Activated B cell treated with CpG ODN at 0.5 μM for 24 hours (primary cell): ENCODE measurements around the gene RNF224. TPM values are rescaled to one million over a fixed set of nuclear protein-coding genes. Genes with fewer than 3 reads are reported as not detected.

Source experiments
- ATAC-seq: fragments of 200-7000 bp; cut with Tn5 transposase; one replicate; pipeline ENCODE4 v1.10.0; 2021; ENCODE audit warnings: low read depth, mild to moderate bottlenecking, moderate library complexity
- CTCF ChIA-PET: fragments of 350-600 bp; sonication (Branson Sonifier 250); formaldehyde crosslinking; loops from one replicate; lab custom pipeline; 2021; ENCODE audit warnings: antibody characterized with exemption; lab: Charles Lee
- POLR2A ChIA-PET: fragments of 350-600 bp; sonication (Branson Sonifier 250); formaldehyde crosslinking; loops from one replicate; lab custom pipeline; 2021; ENCODE audit warnings: antibody characterized with exemption; lab: Charles Lee
- DNase-seq: peaks from one replicate; pipeline ENCODE4 v3.0.0; 2022
- H3K27ac Mint-ChIP-seq: one replicate; pipeline ENCODE4 v1.8.0; 2020; ENCODE audit warnings: mixed read lengths
- H3K27me3 Mint-ChIP-seq: one replicate; pipeline ENCODE4 v1.8.0; 2021; ENCODE audit warnings: mixed read lengths
- H3K36me3 Mint-ChIP-seq: one replicate; pipeline ENCODE4 v1.8.0; 2021; ENCODE audit warnings: low read depth, mixed read lengths
- H3K4me1 Mint-ChIP-seq: one replicate; pipeline ENCODE4 v1.8.0; 2021; ENCODE audit warnings: mixed read lengths
- H3K4me3 Mint-ChIP-seq: one replicate; pipeline ENCODE4 v1.8.0; 2020; ENCODE audit warnings: mild to moderate bottlenecking, mixed read lengths
- H3K9me3 Mint-ChIP-seq: one replicate; pipeline ENCODE4 v1.8.0; 2020; ENCODE audit warnings: mixed read lengths
- CTCF ChIP-seq: fragments of 200-600 bp; IDR thresholded peaks from one replicate; pipeline ENCODE4 v1.8.0; 2022; ENCODE audit warnings: antibody characterized with exemption, mild to moderate bottlenecking
- intact Hi-C: fragments of 100-400 bp; cut with micrococcal nuclease; formaldehyde crosslinking; loops from one replicate; pipeline ENCODE4 v1.15.1; 2024
- total RNA-seq: library from RNA; stranded (reverse); gene quantifications from 2 replicates; pipeline ENCODE4 v1.2.3, GENCODE V29; 2022

The RNF224 gene
- total RNA-seq, 1 donor from 2014 or later, result not detected

GRCh38 chr9:137200311-137201204 lies 26.7 kb upstream of the RNF224 start, which contains the start of gene TPRN:
Gene TPRN, minus strand, starts transcription at chr9:137200741. Its CDS starts 30 bp downstream, at chr9:137200711.
- DNase-seq, result peak; percentile 92
- CTCF ChIA-PET, result interaction anchor here (0.9 to 2.6 kb wide), 3 partner anchors 12 to 49 kb away, joined by 3 to 10 read pairs (median 4); partner anchors contain the start of genes ANAPC2 and SSNA1
- Mint-ChIP-seq H3K36me3 (peaks cover 8% of the 10 kb centered on the region), H3K9me3 (no peaks in the 10 kb centered on the region), H3K27me3 (no peaks in the 10 kb centered on the region), H3K27ac (peak within 1 kb of the TSS; percentile 79), H3K4me1 (peaks cover 39% of the 10 kb centered on the region), H3K4me3 (peak within 1 kb of the TSS; percentile 83)
- intact Hi-C loops, result loop anchor here (1.0 to 2.0 kb wide), 7 partner anchors 12 to 82 kb away; partner anchors contain the start of genes ANAPC2, SSNA1 and TUBB4B
- no peak for TF ChIP-seq CTCF
- POLR2A ChIA-PET, result interaction anchor here (0.5 to 3.8 kb wide), 22 partner anchors 8 to 459 kb away, joined by 3 to 53 read pairs (median 4); partner anchors contain the start of genes ANAPC2, MAN1B1, RNF208 and SAPCD2
- ATAC-seq, result peak; percentile 95

GRCh38 chr9:137201205-137201868 lies 26.0 kb upstream of the RNF224 start:
- no peak for TF ChIP-seq CTCF
- ChIA-PET CTCF (interaction anchor here (0.9 to 2.6 kb wide), 3 partner anchors 13 to 50 kb away, joined by 3 to 10 read pairs (median 4); partner anchors contain the start of genes ANAPC2 and SSNA1), POLR2A (interaction anchor here (0.5 to 3.8 kb wide), 21 partner anchors 7 to 460 kb away, joined by 3 to 53 read pairs (median 4); partner anchors contain the start of genes ANAPC2, MAN1B1, RNF208 and SAPCD2)
- Mint-ChIP-seq H3K9me3 (no peaks in the 10 kb centered on the region), H3K4me3 (peak overlapping the region; percentile 83), H3K4me1 (peaks cover 47% of the 10 kb centered on the region), H3K27me3 (no peaks in the 10 kb centered on the region), H3K36me3 (peaks cover 8% of the 10 kb centered on the region), H3K27ac (peak overlapping the region; percentile 79)
- no peak for DNase-seq
- ATAC-seq, result no peak
- intact Hi-C loops, result loop anchor here (2.0 kb wide), 2 partner anchors 73 to 83 kb away; no protein-coding TSS in a partner anchor

- H3K27me3 Mint-ChIP-seq, result no peaks in the 10 kb centered on the region
- no peak overlapping the region for H3K27ac Mint-ChIP-seq
- intact Hi-C loops, result no loop called here
- no peak for DNase-seq
- H3K4me3 Mint-ChIP-seq, result no peak overlapping the region
- no peak for TF ChIP-seq CTCF
- H3K9me3 Mint-ChIP-seq, result no peaks in the 10 kb centered on the region
- H3K4me1 Mint-ChIP-seq, result peaks cover 60% of the 10 kb centered on the region
- no peak for ATAC-seq
- ChIA-PET CTCF (interaction anchor here (2.6 kb wide), 1 partner anchor 14 kb away, joined by 10 read pairs; the partner anchor contains the start of genes ANAPC2 and SSNA1), POLR2A (interaction anchor here (0.7 to 3.8 kb wide), 4 partner anchors 14 to 75 kb away, joined by 5 to 53 read pairs (median 28); partner anchors contain the start of genes ANAPC2, RNF208 and SSNA1)
- H3K36me3 Mint-ChIP-seq, result peaks cover 15% of the 10 kb centered on the region
Measured at GRCh38 chr9:137202966-137203365, 24.3 kb upstream of the RNF224 start.

- Mint-ChIP-seq H3K27ac (peak overlapping the region; percentile 90), H3K27me3 (no peaks in the 10 kb centered on the region), H3K4me3 (peak overlapping the region; percentile 92), H3K4me1 (peaks cover 54% of the 10 kb centered on the region), H3K36me3 (peaks cover 24% of the 10 kb centered on the region), H3K9me3 (no peaks in the 10 kb centered on the region)
- intact Hi-C loops, result loop anchor here (1.0 kb wide), 3 partner anchors 16 to 37 kb away; partner anchors contain the start of genes ANAPC2, SSNA1 and TUBB4B
- DNase-seq (no peak), ATAC-seq (no peak)
- ChIA-PET POLR2A (interaction anchor here (0.6 to 5.3 kb wide), 9 partner anchors 15 to 118 kb away, joined by 3 to 46 read pairs (median 5); partner anchors contain the start of genes MAN1B1, RNF208, RNF224 and SSNA1), CTCF (interaction anchor here (1.3 to 1.8 kb wide), 2 partner anchors 16 to 22 kb away, joined by 4 to 5 read pairs; partner anchors contain the start of genes ANAPC2, RNF224 and SSNA1)
- no peak for TF ChIP-seq CTCF
Measured at GRCh38 chr9:137204731-137205125, 22.6 kb upstream of the RNF224 start.
